CD4-positive, CD25-positive, alpha-beta regulatory T cell (primary cell): ENCODE data around the gene RBM17. TPM values are rescaled to one million over a fixed set of nuclear protein-coding genes. Genes with fewer than 3 reads are reported as not detected.
A peak's percentile ranks its signal among the peaks of the same experiment; 100 is the strongest.
"Not testable (repeated sequence)": the region's sequence is repeated elsewhere in the genome, so short reads cannot be mapped to it uniquely, and the experiment has no call there.

ENCODE experiments used
- ATAC-seq, 2 donors: fragments of 150-1000 bp; cut with Tn5 transposase; one replicate each; pipeline ENCODE4 v1.10.0; 2021; ENCODE audit warnings: low read depth in 2 of 2, moderate number of reproducible peaks in 2 of 2, moderate library complexity in 1 of 2
- DNase-seq, 3 donors: peaks; one replicate each; pipeline versions ENCODE4 v3.0.0 to v3.0.0-alpha.2; 2012 to 2022; ENCODE audit warnings: mixed read lengths in 1 of 3
- H3K27ac ChIP-seq: one replicate; pipeline ENCODE4 v1.7.0; 2013; ENCODE audit warnings: mild to moderate bottlenecking, low read length; ENCODE audit not compliant: insufficient read depth, poor library complexity, severe bottlenecking
- H3K27me3 ChIP-seq: one replicate; pipeline ENCODE4 v1.7.0; 2013; ENCODE audit warnings: low read length; ENCODE audit not compliant: control insufficient read depth, insufficient read depth
- H3K36me3 ChIP-seq: one replicate; pipeline ENCODE4 v1.7.0; 2013; ENCODE audit warnings: mild to moderate bottlenecking, low read length, moderate library complexity; ENCODE audit not compliant: control insufficient read depth, insufficient read depth
- H3K4me1 ChIP-seq: 2 replicates; pipeline ENCODE4 v1.7.0; 2013; ENCODE audit warnings: mild to moderate bottlenecking, low read length; ENCODE audit not compliant: insufficient read depth, control insufficient read depth, poor library complexity, severe bottlenecking
- H3K4me3 ChIP-seq: one replicate; pipeline ENCODE4 v1.7.0; 2013; ENCODE audit warnings: low read depth, mild to moderate bottlenecking, low read length, moderate library complexity
- H3K9me3 ChIP-seq, 2 experiments: 1 replicate in 1 of 2; 2 replicates in 1 of 2; pipeline ENCODE4 v1.7.0; 2013; ENCODE audit warnings: low read length in 2 of 2, mild to moderate bottlenecking in 1 of 2, moderate library complexity in 1 of 2; ENCODE audit not compliant: control insufficient read depth in 2 of 2
- H3K27ac Mint-ChIP-seq, 3 donors: one replicate each; pipeline ENCODE4 v1.8.0; 2020 to 2022; ENCODE audit warnings: mild to moderate bottlenecking in 3 of 3, mixed read lengths in 3 of 3, moderate library complexity in 2 of 3
- H3K27me3 Mint-ChIP-seq: one replicate; pipeline ENCODE4 v1.8.0; 2022; ENCODE audit warnings: mild to moderate bottlenecking, mixed read lengths
- H3K36me3 Mint-ChIP-seq: one replicate; pipeline ENCODE4 v1.8.0; 2020; ENCODE audit warnings: mixed read lengths
- H3K4me1 Mint-ChIP-seq, 4 donors: one replicate each; pipeline ENCODE4 v1.8.0; 2020 to 2022; ENCODE audit warnings: mixed read lengths in 4 of 4, mild to moderate bottlenecking in 1 of 4
- H3K4me3 Mint-ChIP-seq, 4 donors: one replicate each; pipeline ENCODE4 v1.8.0; 2020 to 2022; ENCODE audit warnings: mild to moderate bottlenecking in 4 of 4, mixed read lengths in 4 of 4, moderate library complexity in 3 of 4
- H3K9me3 Mint-ChIP-seq, 7 donors: one replicate each; pipeline ENCODE4 v1.8.0; 2020 to 2022; ENCODE audit warnings: mixed read lengths in 7 of 7, mild to moderate bottlenecking in 3 of 7, moderate library complexity in 2 of 7
- polyA plus RNA-seq, 4 donors: library from polyadenylated mRNA; unstranded; fragments of 300-500 nt; fragmentation: Illumina TruSeq; gene quantifications; one replicate each; pipeline ENCODE4 v1.2.3, GENCODE V29; 2021
- total RNA-seq: library from RNA; stranded (reverse); gene quantifications from one replicate; pipeline ENCODE4 v1.2.3, GENCODE V29; 2022

Gene RBM17
- total and polyA plus RNA-seq, 5 donors from 2014 or later: 63.6 to 168 (median 66.8) TPM

GRCh38 chr10:6097063-6097462 lies 8.2 kb downstream of the RBM17 start:
- Histone ChIP-seq H3K4me1 (peaks cover 28% of the 10 kb centered on the region), H3K9me3 (no peaks in the 10 kb centered on the region), H3K4me3 (no peak overlapping the region), H3K36me3 (peaks cover 34% of the 10 kb centered on the region), H3K27ac (no peak overlapping the region), H3K27me3 (no peaks in the 10 kb centered on the region)
- Mint-ChIP-seq H3K4me1 (peaks cover 30 to 58% (median 50%) of the 10 kb centered on the region in 4 donors), H3K36me3 (peaks cover 27% of the 10 kb centered on the region), H3K27me3 (no peaks in the 10 kb centered on the region), H3K4me3 (no peak overlapping the region), H3K27ac (no peak overlapping the region), H3K9me3 (no peaks in the 10 kb centered on the region)
- ATAC-seq (no peak), DNase-seq (no peak)

GRCh38 chr10:6098156-6098555 lies 9.3 kb downstream of the RBM17 start:
- H3K4me3 Mint-ChIP-seq: no peak overlapping the region
- peak overlapping the region in 2 of 3 donors; percentile 9 to 38 for H3K27ac Mint-ChIP-seq
- H3K27me3 Mint-ChIP-seq: no peaks in the 10 kb centered on the region
- H3K4me1 Mint-ChIP-seq: peaks cover 23 to 55% (median 48%) of the 10 kb centered on the region in 4 donors
- H3K4me1 ChIP-seq: peaks cover 18% of the 10 kb centered on the region
- H3K9me3 ChIP-seq: no peaks in the 10 kb centered on the region
- H3K36me3 ChIP-seq: peaks cover 45% of the 10 kb centered on the region
- no peaks in the 10 kb centered on the region for H3K9me3 Mint-ChIP-seq
- no peak for ATAC-seq
- H3K27ac ChIP-seq: no peak overlapping the region
- H3K36me3 Mint-ChIP-seq: peaks cover 33% of the 10 kb centered on the region
- no peaks in the 10 kb centered on the region for H3K27me3 ChIP-seq
- DNase-seq: no peak
- H3K4me3 ChIP-seq: no peak overlapping the region

- DNase-seq: no peak
- H3K27me3 Mint-ChIP-seq: no peaks in the 10 kb centered on the region
- no peak overlapping the region for H3K4me3 ChIP-seq
- no peaks in the 10 kb centered on the region for H3K9me3 ChIP-seq
- H3K4me1 ChIP-seq: peaks cover 9% of the 10 kb centered on the region
- peaks cover 23 to 52% (median 41%) of the 10 kb centered on the region in 4 donors for H3K4me1 Mint-ChIP-seq
- no peak for ATAC-seq
- H3K27me3 ChIP-seq: no peaks in the 10 kb centered on the region
- H3K9me3 Mint-ChIP-seq: no peaks in the 10 kb centered on the region
- H3K4me3 Mint-ChIP-seq: peak overlapping the region in 1 of 4 donors; percentile 22
- peaks cover 64% of the 10 kb centered on the region for H3K36me3 ChIP-seq
- peak overlapping the region; percentile 56 to 90 (median 74) for H3K27ac Mint-ChIP-seq
- H3K27ac ChIP-seq: no peak overlapping the region
- H3K36me3 Mint-ChIP-seq: peaks cover 33% of the 10 kb centered on the region
Observed at GRCh38 chr10:6100370-6100769, 11.5 kb downstream of the RBM17 start.

GRCh38 chr10:6101181-6101580 lies 12.3 kb downstream of the RBM17 start:
- H3K36me3 ChIP-seq: peaks cover 71% of the 10 kb centered on the region
- H3K27ac ChIP-seq: no peak overlapping the region
- H3K27ac Mint-ChIP-seq: no peak overlapping the region
- H3K4me1 ChIP-seq: peaks cover 2% of the 10 kb centered on the region
- H3K4me3 Mint-ChIP-seq: no peak overlapping the region
- DNase-seq: no peak
- no peaks in the 10 kb centered on the region for H3K27me3 ChIP-seq
- peaks cover 23 to 48% (median 37%) of the 10 kb centered on the region in 4 donors for H3K4me1 Mint-ChIP-seq
- H3K27me3 Mint-ChIP-seq: no peaks in the 10 kb centered on the region
- ATAC-seq: no peak
- H3K9me3 Mint-ChIP-seq: no peaks in the 10 kb centered on the region
- no peak overlapping the region for H3K4me3 ChIP-seq
- H3K9me3 ChIP-seq: no peaks in the 10 kb centered on the region
- H3K36me3 Mint-ChIP-seq: peaks cover 37% of the 10 kb centered on the region

GRCh38 chr10:6102128-6102527 lies 13.3 kb downstream of the RBM17 start:
- Mint-ChIP-seq H3K4me3 (no peak overlapping the region), H3K27me3 (no peaks in the 10 kb centered on the region), H3K9me3 (no peaks in the 10 kb centered on the region), H3K27ac (no peak overlapping the region), H3K36me3 (peaks cover 41% of the 10 kb centered on the region), H3K4me1 (peaks cover 23 to 42% (median 34%) of the 10 kb centered on the region in 4 donors)
- H3K9me3 ChIP-seq: no peaks in the 10 kb centered on the region
- H3K27me3 ChIP-seq: no peaks in the 10 kb centered on the region
- no peak overlapping the region for H3K27ac ChIP-seq
- no peak for DNase-seq
- no peak overlapping the region for H3K4me3 ChIP-seq
- H3K4me1 ChIP-seq: no peaks in the 10 kb centered on the region
- peaks cover 80% of the 10 kb centered on the region for H3K36me3 ChIP-seq
- no peak for ATAC-seq

GRCh38 chr10:6103591-6103990 lies 14.8 kb downstream of the RBM17 start:
- Histone ChIP-seq H3K4me3 (no peak overlapping the region), H3K27me3 (no peaks in the 10 kb centered on the region), H3K4me1 (peaks cover 4% of the 10 kb centered on the region), H3K27ac (peak overlapping the region; percentile 1), H3K36me3 (peaks cover 82% of the 10 kb centered on the region), H3K9me3 (no peaks in the 10 kb centered on the region)
- Mint-ChIP-seq H3K4me3 (no peak overlapping the region), H3K9me3 (no peaks in the 10 kb centered on the region), H3K27ac (peak overlapping the region in 1 of 3 donors; percentile 75), H3K36me3 (peaks cover 36% of the 10 kb centered on the region), H3K27me3 (no peaks in the 10 kb centered on the region), H3K4me1 (peaks cover 21 to 40% (median 31%) of the 10 kb centered on the region in 4 donors)
- ATAC-seq (no peak), DNase-seq (no peak)

DNA sequence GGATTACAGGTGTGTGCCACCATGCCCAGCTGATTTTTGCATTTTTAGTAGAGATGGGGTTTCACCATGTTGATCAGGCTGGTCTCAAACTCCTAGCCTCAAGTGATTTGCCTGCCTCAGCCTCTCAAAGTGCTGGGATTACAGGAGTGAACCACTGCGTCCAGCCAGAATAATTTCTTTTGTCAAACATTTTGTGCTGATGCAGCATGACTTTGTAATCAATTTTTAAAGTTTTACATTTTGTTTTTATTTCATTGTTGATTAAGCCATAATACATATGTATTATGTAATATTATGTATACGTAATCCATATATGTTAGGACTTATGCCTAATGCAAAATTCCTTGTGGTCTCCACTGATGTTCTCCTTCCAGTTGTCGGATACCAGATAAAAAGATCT lies 18.8 kb downstream of the RBM17 start:
- H3K9me3 ChIP-seq, H3K27ac Mint-ChIP-seq, H3K27me3 ChIP-seq, H3K27ac ChIP-seq, H3K27me3 Mint-ChIP-seq, H3K9me3 Mint-ChIP-seq, DNase-seq, H3K4me3 Mint-ChIP-seq, H3K4me3 ChIP-seq, ATAC-seq: not testable (repeated sequence)
- Histone ChIP-seq H3K4me1 (peaks cover 13% of the 10 kb centered on the region), H3K36me3 (peaks cover 84% of the 10 kb centered on the region)
- Mint-ChIP-seq H3K4me1 (peaks cover 24 to 39% (median 32%) of the 10 kb centered on the region in 4 donors), H3K36me3 (peaks cover 36% of the 10 kb centered on the region)

DNA sequence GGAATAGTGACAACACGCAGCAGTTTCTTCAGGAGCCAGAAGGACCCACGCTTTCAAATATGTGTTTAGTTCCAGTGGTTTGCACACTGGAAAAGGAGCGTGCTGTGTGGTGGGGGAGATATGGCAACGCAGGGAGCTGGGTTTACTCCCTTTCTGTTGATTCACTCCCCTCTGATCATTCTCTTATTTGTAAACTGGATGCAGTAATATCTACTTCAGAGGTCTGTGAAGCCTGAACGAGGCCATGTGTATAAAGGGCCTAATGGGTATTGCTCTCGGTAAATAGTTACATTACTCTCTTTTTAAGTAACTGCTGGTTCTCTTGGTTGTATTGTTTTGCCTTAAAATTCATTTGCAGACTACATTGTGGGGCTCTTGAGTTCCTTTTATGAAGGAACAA lies 19.2 kb downstream of the RBM17 start:
- H3K27ac Mint-ChIP-seq: peak overlapping the region in 1 of 3 donors; percentile 85
- no peaks in the 10 kb centered on the region for H3K27me3 Mint-ChIP-seq
- no peak overlapping the region for H3K4me3 Mint-ChIP-seq
- Histone ChIP-seq H3K4me1 (peaks cover 13% of the 10 kb centered on the region), H3K36me3 (peaks cover 84% of the 10 kb centered on the region), H3K27ac (no peak overlapping the region), H3K27me3 (no peaks in the 10 kb centered on the region), H3K4me3 (no peak overlapping the region), H3K9me3 (no peaks in the 10 kb centered on the region)
- ATAC-seq (no peak), DNase-seq (no peak)
- H3K9me3 Mint-ChIP-seq: no peaks in the 10 kb centered on the region
- peaks cover 24 to 39% (median 32%) of the 10 kb centered on the region in 4 donors for H3K4me1 Mint-ChIP-seq
- H3K36me3 Mint-ChIP-seq: peaks cover 36% of the 10 kb centered on the region
